Limb (tissue), 2 donors: ENCODE data around the gene C1QTNF8.

Experiments
- DNase-seq, 2 donors: peaks; one replicate each; pipeline ENCODE4 v3.0.0-alpha.2; 2016; ENCODE audit errors: extremely low spot score in 2 of 2

Gene C1QTNF8

GRCh38 chr16:1127971-1128715 is 32.1 kb upstream of the C1QTNF8 start:
- DNase-seq, result no peak

GRCh38 chr16:1127101-1127500 is 31.1 kb upstream of the C1QTNF8 start:
- no peak for DNase-seq

GRCh38 chr16:1126586-1126985 is 30.5 kb upstream of the C1QTNF8 start:
- no peak for DNase-seq

GRCh38 chr16:1126044-1126443 is 30.0 kb upstream of the C1QTNF8 start:
- no peak for DNase-seq

GRCh38 chr16:1125471-1125870 is 29.4 kb upstream of the C1QTNF8 start:
- peak; percentile 20 to 79 for DNase-seq

- no peak for DNase-seq
These were observed 28.8 kb upstream of the C1QTNF8 start for GRCh38 chr16:1124795-1125194.

GRCh38 chr16:1124291-1124690 is 28.2 kb upstream of the C1QTNF8 start:
- DNase-seq, result no peak

- DNase-seq, result no peak
These were observed 27.6 kb upstream of the C1QTNF8 start for GRCh38 chr16:1123525-1124230.

GRCh38 chr16:1122398-1122765 is 26.3 kb upstream of the C1QTNF8 start:
- no peak for DNase-seq

- DNase-seq, result no peak
These were observed 25.8 kb upstream of the C1QTNF8 start for GRCh38 chr16:1121601-1122397.

GRCh38 chr16:1121009-1121408 is 25.0 kb upstream of the C1QTNF8 start:
- DNase-seq, result no peak

- DNase-seq, result no peak
These were observed 24.5 kb upstream of the C1QTNF8 start for GRCh38 chr16:1120577-1120941.

- DNase-seq, result no peak
These were observed 23.9 kb upstream of the C1QTNF8 start for GRCh38 chr16:1119766-1120576.

- no peak for DNase-seq
These were observed 23.1 kb upstream of the C1QTNF8 start for GRCh38 chr16:1119129-1119528.

- DNase-seq, result no peak
These were observed 21.9 kb upstream of the C1QTNF8 start for GRCh38 chr16:1117926-1118325.

GRCh38 chr16:1117176-1117900 is 21.3 kb upstream of the C1QTNF8 start:
- DNase-seq, result no peak

- DNase-seq, result no peak
These were observed 20.6 kb upstream of the C1QTNF8 start for GRCh38 chr16:1116693-1117077.

- no peak for DNase-seq
These were observed 18.0 kb upstream of the C1QTNF8 start for GRCh38 chr16:1113889-1114526.

- no peak for DNase-seq
These were observed 17.4 kb upstream of the C1QTNF8 start for GRCh38 chr16:1113489-1113888.

GRCh38 chr16:1112506-1113184 is 16.6 kb upstream of the C1QTNF8 start:
- DNase-seq, result no peak
